ENCODE measurements around the gene FLOT1.

FLOT1 gene, protein sequence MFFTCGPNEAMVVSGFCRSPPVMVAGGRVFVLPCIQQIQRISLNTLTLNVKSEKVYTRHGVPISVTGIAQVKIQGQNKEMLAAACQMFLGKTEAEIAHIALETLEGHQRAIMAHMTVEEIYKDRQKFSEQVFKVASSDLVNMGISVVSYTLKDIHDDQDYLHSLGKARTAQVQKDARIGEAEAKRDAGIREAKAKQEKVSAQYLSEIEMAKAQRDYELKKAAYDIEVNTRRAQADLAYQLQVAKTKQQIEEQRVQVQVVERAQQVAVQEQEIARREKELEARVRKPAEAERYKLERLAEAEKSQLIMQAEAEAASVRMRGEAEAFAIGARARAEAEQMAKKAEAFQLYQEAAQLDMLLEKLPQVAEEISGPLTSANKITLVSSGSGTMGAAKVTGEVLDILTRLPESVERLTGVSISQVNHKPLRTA

DNA sequence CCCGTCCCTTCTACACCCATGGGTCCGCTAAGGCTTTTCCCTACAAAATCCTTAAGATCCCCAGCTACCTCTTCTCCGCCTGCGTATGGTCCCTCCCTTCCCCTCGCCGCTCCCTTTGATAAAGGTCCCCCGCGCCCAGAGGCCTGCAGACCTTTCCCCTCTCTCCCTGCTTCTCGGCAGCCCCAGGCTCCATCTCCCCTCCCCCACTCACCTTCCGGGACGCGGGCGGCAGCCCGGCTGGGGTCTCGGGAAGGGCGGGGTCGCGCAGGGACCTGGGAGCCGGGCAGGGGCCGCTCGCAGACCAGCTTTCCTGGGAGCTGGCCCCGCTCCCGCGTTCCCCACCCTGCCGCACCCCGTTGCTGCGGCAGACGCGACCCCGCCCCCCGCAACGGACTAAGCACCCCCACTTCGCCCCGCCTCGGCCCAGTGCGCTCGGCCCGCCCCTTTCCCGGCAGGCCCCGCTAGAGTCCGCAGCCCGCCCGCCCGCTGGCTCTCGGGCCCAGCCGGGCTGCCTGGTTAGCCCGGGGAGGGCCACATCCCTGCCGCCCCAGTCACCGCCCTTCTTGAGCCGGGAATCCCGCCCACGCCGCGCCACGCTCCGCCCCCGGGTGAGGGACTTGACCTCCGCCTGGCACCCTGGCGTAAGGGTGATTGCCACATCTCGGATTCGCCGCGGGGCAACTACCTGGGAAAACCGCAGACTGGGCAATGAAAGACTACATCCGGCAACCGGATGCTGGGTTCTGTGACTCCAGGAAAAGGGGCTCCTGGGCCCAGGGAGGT lies at the start of gene FLOT1:
Gene FLOT1 (minus strand): TSS at position 372 of the 783 bp plus-strand sequence. CDS start 498 bp downstream, outside the sequence.
- DNase-seq, result peak; percentile 90

DNA sequence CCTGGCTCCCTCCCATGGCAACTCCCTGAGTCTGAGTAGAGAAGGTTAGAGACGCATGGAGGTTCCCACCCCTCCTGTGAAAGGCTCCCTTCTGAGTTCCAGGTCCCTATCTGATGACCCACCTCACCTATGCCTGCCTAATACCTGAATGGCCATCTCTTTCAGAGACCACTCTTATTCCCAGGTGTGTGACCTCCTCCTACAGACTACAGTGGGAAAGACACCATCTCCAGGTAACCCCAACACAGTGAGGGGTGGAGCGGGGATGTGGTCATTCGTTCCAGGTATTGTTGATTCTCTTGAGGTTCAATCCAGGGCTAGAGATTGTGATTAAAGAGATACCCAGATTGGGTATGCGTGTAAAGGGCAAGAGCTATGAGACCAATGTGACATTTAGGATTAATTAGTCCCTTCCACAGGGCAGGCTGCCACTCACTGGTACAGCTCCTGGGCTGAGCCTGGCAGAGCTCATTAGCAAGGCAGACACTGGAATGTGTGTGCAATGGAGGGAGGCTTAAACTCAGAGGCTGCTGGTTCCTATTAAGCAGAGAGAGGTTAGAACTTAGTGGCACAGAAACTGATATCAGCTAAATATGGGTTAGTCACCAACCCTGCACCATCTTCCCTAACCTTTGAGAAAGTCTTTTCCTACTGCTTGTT lies 48.4 kb upstream of the FLOT1 start:
- no peak for DNase-seq

DNA sequence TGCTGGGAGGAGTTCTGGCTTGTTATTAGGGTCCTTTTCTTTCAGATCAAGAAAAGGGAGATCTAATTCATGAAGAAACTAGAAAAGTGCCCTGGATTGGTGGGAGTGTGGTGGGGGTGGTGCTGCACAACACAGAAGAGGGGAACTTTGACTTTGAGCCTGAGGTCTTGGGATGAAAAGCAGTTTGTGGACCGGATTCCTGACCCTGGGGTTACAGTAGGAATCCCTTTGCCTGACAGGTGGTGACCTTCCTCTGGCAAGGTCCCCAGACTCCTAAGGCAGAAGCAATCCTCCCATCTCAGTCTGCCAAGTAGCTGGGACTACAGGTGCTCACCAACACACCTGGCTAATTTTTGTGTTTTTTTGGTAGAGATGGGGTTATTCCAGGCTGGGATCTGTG lies 47.1 kb upstream of the FLOT1 start:
- DNase-seq, result no peak

DNA sequence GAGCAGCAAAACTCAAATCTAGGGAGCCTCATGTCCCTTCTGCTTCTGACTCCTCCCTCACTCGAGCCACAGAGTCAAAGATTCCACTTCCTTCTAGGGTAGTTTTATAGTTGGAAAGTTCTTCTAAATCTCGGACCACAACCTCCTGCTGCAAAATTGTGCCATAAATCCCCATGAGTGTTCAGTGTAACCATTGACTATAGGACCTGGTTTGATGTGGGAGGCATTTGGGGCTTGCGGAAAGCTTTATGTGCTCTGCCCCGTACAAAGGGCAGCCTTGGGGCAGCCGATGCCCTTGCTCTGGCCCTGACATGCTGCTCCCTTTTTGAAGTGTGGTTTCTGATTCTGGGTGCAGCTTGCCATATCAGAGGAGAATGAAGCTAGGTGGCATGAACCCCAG lies 45.5 kb upstream of the FLOT1 start:
- no peak for DNase-seq

DNA sequence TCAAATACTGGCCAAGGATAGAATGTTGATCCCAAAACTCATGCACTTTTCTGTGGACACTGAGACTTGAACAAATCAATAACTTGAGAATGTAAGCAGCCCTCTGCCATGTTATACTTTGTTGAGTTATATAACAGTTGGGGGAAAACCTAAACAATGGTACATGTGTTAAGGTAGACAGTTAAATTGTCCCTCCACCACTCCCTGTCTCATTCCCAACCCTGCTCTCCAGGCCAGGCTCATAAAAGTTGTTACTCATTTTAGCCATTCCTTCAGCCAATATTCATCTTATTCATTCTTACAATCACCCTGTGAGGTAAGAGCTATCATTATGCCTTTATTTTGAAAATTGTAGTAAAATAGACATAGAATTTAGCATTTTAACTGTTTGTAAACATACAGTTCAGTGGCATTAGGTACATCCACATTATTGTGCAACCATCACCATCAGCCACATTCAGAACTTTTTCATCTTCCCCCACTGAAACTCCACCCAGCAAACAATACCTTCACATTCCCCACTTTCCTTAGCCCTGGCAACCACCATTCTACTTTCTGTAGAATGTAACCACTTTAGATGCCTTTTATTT lies 40.0 kb upstream of the FLOT1 start:
- DNase-seq, result no peak

DNA sequence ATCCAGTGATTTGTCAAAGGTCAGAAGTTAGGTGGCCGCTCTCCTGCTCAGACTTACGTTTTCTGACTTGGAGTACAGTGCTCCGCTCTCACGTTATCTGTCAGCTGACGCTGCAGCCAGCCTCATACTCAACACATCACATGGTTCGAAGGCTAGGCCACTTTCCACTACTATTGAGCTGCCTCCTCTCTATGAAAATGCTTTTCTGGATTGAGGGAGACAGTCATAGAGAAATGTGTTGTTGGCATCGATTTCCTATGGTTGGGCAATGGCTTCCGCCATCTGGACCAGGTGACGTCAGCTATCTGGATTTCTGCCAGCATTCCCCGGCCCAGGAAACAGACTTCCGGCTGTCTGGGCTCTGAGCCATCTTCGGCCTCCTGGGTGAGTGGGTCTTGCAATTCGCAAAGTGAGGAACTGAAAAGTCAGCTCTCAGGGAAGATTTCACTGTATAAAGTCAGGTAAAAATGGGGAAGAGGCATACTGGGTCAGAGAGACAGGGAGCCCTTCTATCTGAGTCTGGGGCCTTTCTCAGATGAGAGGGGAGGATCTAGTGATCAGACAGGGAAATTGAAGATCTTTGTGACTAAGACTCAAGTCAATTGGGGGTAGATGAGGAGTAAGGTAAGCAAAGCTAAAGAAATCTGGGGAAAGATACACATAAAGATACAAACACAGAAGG lies 39.4 kb upstream of the FLOT1 start:
- DNase-seq, result peak; percentile 95

DNA sequence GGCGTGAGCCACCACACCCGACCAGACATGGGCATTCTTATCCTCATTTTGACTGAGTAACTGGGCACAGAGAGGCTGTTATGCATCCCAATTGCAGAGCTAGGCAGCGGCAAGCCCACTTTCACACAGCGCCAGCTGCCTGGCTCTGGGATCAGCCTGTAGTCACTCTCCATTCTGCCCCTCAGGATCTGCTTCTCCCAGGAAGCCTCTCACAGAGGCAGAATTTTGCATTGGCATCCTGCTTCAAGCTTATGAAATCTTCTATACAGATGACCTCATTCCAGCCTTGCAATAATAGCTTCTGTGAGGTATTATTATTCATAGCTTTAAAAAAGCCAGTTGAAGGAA lies 38.9 kb upstream of the FLOT1 start:
- DNase-seq, result peak; percentile 50

DNA sequence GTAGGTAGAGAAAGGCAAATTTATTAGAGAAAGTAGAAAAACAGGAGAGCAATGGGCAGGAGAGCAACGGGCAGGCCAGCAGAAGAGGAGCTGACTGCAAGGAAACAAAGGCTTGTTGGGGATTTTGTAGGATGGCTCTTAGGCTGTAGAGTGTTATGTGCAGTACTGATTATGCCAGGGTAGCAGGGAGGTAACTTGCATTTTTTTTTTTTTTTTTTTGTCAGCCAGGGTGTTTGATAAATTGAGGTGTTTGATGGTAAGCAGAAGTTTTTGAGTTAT lies 38.1 kb upstream of the FLOT1 start:
- DNase-seq, result no peak

DNA sequence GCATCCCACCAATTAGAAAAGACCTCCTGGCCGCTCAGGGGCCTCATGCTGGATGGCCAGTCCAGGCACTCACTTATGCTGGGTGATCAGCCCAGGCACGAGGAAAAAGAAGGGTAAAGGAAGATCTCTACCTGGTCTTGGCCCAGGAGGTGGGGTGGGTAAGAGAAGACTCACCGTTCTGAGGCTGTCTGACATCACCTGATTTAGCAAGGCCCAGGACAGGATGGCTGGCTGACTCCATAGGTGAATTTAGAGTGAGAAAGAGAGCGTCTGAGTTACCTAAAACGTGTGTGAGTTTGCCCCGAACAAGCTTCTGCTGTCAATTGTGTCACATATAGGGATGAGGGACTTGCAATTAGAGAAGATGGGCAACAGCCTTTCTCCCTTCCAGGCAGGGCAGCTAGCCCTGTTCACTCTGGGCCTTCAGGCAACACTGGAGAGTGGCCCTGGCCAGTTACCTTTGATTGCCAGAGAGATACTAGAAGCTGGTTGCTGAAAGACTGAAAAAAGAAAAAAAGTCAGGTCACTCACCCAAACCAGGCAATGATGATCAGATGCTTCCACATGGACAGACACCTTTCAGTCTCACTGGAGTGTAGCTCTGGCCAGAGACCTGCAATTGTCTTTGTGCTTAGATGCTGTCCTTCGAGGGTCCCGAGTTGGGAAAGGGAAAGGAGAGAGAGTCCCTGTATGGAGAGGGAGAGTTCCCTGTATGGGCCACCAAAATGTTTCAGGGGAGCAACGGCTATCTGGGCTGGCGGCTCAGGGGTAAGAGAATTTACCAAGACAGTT lies 37.6 kb upstream of the FLOT1 start:
- no peak for DNase-seq

DNA sequence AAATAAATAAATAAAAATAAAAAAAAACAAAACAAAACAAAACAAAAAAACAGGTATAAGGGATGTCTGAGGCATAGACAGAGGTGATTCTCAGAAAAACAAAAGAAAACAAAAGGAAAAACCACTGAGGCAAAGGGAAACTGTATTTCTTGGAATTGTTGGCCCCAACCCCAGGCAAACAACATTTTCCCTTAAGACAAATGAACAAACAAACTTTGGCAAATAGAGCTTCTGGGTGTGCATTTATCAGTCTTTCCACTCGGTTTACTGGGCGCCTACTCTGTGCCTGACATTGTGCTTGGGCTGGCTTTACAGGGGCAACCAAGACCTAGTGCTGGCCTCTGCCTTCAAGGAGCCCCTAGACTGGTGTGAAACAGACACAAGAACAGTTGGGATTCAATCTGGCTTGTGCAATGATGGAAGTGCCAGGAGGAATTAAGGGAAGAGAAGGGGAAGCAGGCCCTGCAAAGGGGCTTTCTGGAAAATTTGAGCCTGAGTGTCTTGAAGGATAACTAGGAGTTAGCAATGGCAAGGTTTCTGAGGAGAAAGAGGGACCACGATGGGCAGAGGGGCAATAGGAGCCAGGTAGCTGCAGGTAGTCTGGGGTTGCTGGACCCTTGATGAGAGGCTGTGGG lies 35.6 kb upstream of the FLOT1 start:
- DNase-seq, result no peak

DNA sequence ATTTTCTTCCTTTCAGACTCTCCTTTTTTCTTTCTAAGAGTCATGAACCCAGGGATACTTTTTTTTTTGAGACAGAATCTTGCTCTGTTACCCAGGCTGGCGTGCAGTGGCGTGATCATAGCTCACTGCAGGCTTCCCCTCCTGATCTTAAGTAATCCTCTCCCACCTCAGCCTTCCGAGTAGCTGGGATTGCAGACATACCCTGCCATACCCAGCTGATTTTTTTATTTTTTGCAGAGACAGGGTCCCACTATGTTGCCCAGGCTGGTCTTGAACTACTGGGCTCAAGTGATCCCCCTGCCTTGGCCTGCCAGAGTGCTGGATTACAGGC lies 34.6 kb upstream of the FLOT1 start:
- no peak for DNase-seq

DNA sequence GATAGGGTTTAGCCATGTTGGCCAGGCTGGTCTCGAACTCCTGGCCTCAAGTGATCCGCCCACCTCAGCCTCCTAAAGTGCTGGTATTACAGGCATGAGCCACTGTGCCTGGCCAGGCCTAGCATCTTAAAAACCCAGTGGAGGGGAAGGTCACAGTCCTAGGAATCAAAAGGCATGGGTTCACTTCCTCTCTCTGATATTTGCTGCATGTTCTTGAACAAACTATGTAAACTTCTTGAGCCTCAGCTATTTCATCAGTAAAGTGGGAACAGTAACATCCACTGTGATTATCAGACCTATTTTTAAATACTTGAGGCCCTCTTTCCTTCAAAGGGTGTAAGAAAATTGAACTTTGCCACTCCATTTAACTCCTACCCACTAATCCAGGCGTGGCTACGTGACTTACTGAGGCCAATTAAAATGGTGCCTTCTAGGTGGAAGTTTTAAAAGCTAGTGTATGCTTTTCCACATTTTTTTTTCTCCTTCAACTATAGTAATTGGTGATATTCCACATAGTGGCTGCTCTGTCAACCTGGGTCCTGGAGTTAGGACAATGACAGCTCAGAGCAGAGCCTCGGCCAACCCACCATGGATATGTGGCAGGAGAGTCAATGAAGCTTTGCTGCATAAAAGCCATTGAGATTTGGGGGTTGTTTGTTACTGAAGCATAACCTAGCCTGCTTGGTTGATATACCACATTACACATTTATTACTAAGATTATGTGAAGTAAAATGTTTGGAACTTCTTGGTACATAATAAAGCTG lies 34.1 kb upstream of the FLOT1 start:
- no peak for DNase-seq

DNA sequence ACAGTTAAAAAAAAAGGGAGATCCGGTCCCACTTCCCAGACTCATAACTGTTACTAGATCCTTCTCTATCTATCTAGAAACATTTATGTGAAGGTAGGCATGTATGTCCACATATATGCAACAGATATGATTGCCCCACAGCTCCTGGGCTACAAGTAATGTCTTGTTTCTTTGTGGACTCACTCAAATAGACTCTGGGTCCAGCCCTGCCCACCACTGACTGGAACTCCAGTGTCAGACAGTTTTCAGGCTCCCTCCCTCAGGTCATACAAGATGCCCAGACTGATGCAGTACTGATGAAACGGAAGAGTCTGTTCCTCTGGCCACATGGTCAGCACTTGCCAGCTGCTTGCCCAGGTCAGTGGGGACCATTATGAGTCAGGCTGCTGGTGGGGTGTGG lies 32.6 kb upstream of the FLOT1 start:
- DNase-seq, result no peak

DNA sequence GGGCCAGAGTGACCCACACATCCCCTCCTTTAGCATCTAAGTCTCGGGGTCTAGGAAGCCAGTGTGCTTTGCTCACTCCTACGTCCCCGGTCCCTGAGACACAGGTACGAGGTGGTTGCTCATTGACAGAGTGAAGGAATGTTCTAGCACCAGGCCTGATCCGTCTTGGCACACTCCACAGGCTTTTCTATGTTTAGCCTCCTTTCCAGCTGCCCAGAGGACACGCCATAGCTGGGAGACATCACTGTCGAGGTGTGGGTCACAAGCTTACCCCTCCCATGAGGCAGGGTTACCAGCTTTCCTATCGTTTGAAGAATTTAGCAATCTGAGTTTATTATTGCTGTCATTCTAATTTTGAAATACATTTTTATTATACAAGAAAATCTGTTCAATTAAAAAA lies 32.2 kb upstream of the FLOT1 start:
- no peak for DNase-seq

DNA sequence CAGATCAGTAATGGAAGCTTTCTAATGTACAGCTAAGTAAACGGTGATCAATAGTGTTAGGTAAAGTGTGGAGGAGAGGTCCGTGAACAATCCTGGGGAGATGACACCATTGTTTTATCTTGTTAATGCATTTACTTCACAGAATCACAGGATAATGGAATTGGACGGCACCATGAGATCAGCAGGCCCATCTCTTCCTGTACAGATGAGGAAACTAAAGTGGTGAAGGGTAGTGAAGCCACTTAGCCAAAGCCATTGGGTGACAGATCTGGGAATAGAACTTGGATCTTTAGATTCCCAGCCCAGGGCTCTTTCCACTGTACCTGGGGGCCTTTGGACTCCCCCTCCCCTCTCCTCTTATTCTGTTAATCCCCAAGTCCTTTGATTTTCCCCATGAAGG lies 28.1 kb upstream of the FLOT1 start:
- DNase-seq, result no peak

DNA sequence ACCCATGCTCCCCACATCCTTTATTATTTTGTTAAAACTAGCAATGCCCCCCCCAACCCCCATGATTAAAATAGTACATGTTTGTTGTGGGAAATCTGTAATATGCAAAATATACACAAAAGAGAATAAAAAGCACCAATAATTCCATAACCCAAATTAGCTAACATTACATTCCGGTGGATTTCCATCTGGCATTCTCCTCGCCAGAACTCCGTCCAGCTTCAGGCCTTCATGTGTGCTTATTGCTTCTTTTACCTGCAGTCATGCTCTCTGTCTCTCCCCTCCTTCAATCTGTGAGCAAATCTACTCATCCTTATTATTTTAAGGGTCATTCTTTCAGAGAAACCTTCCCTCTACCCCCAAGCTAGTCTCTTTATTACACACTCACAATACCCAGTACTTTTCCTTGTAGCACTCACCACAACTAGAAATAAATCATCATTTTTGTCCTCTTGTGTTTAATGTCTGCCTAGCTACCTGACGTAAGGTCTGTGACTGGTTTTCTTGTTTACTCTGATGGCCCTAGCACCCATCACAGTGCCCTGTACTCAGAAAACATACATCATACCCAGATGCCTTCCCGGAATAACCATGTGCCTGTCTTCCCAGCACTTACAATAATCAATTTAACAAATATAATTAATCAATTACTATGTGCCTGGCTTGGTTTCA lies 27.5 kb upstream of the FLOT1 start:
- no peak for DNase-seq

DNA sequence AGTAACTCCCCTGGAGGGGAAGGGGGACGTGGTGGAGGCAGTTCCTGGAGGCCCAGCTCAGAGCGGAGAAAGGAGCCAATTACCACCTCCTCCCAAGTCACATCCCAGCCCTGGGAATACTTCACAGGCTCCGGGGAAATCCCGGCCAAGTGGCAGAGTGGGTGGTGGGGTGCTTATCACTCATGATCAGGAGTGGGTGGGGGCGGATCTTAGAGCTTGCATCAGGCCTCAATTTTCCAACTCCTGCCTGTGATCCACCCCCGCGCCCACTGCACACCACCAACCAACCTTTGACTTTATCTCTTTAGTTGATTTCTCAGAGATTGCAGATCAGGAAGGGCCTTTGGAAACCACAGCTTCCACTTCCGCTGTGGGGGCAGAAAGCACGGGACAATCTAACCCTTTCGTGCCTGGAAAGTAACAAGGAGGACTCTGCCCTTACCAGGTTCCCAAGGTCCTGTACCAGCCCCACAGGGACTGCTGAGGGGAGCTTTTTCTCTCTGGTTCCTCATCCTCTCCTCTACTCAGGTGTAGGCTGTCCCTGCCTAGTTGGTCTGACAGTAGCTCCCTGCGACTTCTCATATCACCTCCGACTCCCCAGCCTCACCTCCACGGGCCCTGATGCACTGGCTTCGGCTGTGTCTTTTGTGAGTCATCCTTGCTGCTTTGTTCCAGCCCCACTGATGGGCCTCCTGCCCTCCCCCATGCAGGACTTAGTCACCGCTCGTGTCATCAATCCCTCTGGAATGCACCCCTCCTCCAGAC lies 26.8 kb upstream of the FLOT1 start:
- no peak for DNase-seq

DNA sequence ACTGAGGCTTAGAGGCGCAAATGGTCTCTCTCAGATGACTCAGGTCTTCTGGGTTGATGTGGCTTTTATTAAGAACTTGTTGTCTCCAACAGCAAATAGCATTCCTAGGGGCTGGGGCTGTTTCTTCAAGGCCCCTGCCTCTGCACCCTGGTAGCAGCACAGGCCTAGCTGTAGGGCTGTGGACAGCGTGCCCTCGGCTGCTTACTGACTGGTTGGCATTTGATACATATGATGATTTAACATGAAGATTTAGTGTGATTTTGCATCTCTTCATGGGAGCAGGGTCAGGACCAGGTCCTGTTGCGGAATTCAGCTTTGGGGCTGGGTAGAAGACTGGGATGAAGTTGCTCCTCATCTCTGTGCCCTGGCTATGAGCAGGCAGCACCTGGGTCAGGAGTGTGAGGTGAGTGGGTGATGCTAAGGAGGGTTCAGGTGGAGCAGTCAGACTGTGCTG lies 26.2 kb upstream of the FLOT1 start:
- DNase-seq, result no peak

DNA sequence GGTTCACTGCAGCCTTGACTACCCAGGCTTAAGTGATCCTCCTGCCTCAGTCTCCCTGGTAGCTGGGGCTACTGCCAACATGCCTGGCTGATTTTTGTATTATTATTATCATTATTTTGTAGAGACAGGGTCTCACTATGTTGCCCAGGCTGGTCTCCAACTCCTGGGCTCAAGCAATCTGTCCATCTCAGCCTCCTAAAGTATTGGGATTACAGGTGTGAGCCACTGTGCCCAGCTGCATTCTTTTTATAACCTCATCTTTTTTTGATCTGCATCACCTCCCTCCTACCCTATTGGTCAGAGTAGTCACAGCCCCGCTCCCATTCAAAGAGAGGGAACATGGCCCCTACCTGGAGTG lies 25.4 kb upstream of the FLOT1 start:
- no peak for DNase-seq

Data from NCI-H2029 (cell line).